Gastroesophageal sphincter (tissue), 3 donors: ENCODE measurements around the gene COL19A1.

Source experiments
- CTCF ChIP-seq, 4 experiments: fragments of 200-600 bp in 2 of 4; fragments of 450-650 bp in 2 of 4; sonication (generic) in 1 of 4; IDR thresholded peaks; one replicate each; pipeline ENCODE4 v1.5.1; 2017 to 2019; ENCODE audit warnings: antibody characterized with exemption in 4 of 4, mild to moderate bottlenecking in 2 of 4, moderate library complexity in 2 of 4
- POLR2A ChIP-seq, 2 donors: fragments of 450-650 bp; IDR thresholded peaks; one replicate each; pipeline ENCODE4 v1.6.1; 2017; ENCODE audit warnings: antibody characterized with exemption in 2 of 2, mild to moderate bottlenecking in 2 of 2, moderate library complexity in 1 of 2

GRCh38 chr6:70166088-70166958, 300.0 kb downstream of the COL19A1 start:
- TF ChIP-seq CTCF (IDR thresholded peaks at IDR 0.05) = peak in 2 of 4 experiments; percentile 13 to 55
- TF ChIP-seq POLR2A (IDR thresholded peaks at IDR 0.05) = no peak
